Neural progenitor cell (in vitro differentiated cells): ENCODE data around the gene PRELID1. TPM values are rescaled to one million over a fixed set of nuclear protein-coding genes. Genes with fewer than 3 reads are reported as not detected.

Experiments used
- DNase-seq: peaks from one replicate; pipeline ENCODE4 v3.0.0-alpha.2; 2016; ENCODE audit warnings: low spot score
- H2AFZ ChIP-seq: fragments of 200-600 bp; sonication (generic); replicated peaks from 2 replicates; pipeline ENCODE4 v1.6.1; 2016; ENCODE audit warnings: antibody characterized with exemption
- H3F3A ChIP-seq: fragments of 200-600 bp; sonication (generic); 2 replicates; pipeline ENCODE4 v1.6.1; 2016; ENCODE audit warnings: antibody characterized with exemption, low read depth
- H3K27ac ChIP-seq: fragments of 200-600 bp; sonication (generic); 2 replicates; pipeline ENCODE4 v1.5.1; 2016; ENCODE audit warnings: mild to moderate bottlenecking
- H3K27me3 ChIP-seq: fragments of 200-600 bp; sonication (generic); 2 replicates; pipeline ENCODE4 v1.6.1; 2016; ENCODE audit warnings: mild to moderate bottlenecking, moderate library complexity
- H3K36me3 ChIP-seq: fragments of 200-600 bp; sonication (generic); 2 replicates; pipeline ENCODE4 v1.5.1; 2016
- H3K4me1 ChIP-seq: fragments of 200-600 bp; sonication (generic); 2 replicates; pipeline ENCODE4 v1.6.1; 2016; ENCODE audit warnings: mixed run types
- H3K4me2 ChIP-seq: fragments of 200-600 bp; sonication (generic); 2 replicates; pipeline ENCODE4 v1.6.1; 2016
- H3K4me3 ChIP-seq: fragments of 200-600 bp; sonication (generic); 2 replicates; pipeline ENCODE4 v1.5.1; 2016
- H3K79me2 ChIP-seq: fragments of 200-600 bp; sonication (generic); 2 replicates; pipeline ENCODE4 v1.6.1; 2016; ENCODE audit warnings: low read depth
- H3K9ac ChIP-seq: fragments of 200-600 bp; sonication (generic); 2 replicates; pipeline ENCODE4 v1.6.1; 2016
- H3K9me3 ChIP-seq: fragments of 200-600 bp; sonication (generic); 2 replicates; pipeline ENCODE4 v1.5.1; 2016; ENCODE audit warnings: low read depth
- H4K20me1 ChIP-seq: fragments of 200-600 bp; sonication (generic); 2 replicates; pipeline ENCODE4 v1.6.1; 2016; ENCODE audit warnings: low read depth
- H3K27ac Mint-ChIP-seq: 3 replicates; pipeline ENCODE4 v1.8.0; 2021; ENCODE audit warnings: mixed read lengths
- H3K27me3 Mint-ChIP-seq: 2 replicates; pipeline ENCODE4 v1.8.0; 2022; ENCODE audit warnings: low read depth, mild to moderate bottlenecking, inconsistent platforms, moderate library complexity, mixed read lengths; ENCODE audit not compliant: insufficient read depth
- H3K36me3 Mint-ChIP-seq: 3 replicates; pipeline ENCODE4 v1.8.0; 2021; ENCODE audit warnings: mixed read lengths
- H3K4me1 Mint-ChIP-seq: 3 replicates; pipeline ENCODE4 v1.8.0; 2021; ENCODE audit warnings: mixed read lengths
- H3K4me3 Mint-ChIP-seq: 3 replicates; pipeline ENCODE4 v1.8.0; 2021; ENCODE audit warnings: mild to moderate bottlenecking, moderate library complexity, mixed read lengths
- H3K9me3 Mint-ChIP-seq: 3 replicates; pipeline ENCODE4 v1.8.0; 2020; ENCODE audit warnings: mixed read lengths
- CTCF ChIP-seq: fragments of 200-600 bp; sonication (generic); IDR thresholded peaks from 2 replicates; pipeline ENCODE4 v1.5.1; 2017; ENCODE audit warnings: antibody characterized with exemption, mild to moderate bottlenecking
- EZH2 ChIP-seq: fragments of 200-600 bp; sonication (generic); IDR thresholded peaks from 2 replicates; pipeline ENCODE4 v1.6.1; 2017; ENCODE audit warnings: antibody characterized with exemption, mild to moderate bottlenecking, moderate library complexity
- EZH2phosphoT487 ChIP-seq: fragments of 200-600 bp; sonication (generic); IDR thresholded peaks from 2 replicates; pipeline ENCODE4 v1.6.1; 2017; ENCODE audit warnings: antibody characterized with exemption
- total RNA-seq: library from RNA; depleted of rRNA; stranded (reverse); fragments of >200 nt; gene quantifications from 2 replicates; pipeline ENCODE4 v1.2.3, GENCODE V29; 2015; ENCODE audit warnings: low replicate concordance

PRELID1 gene
- total RNA-seq, 1 donor from 2014 or later = 133 TPM

DNA sequence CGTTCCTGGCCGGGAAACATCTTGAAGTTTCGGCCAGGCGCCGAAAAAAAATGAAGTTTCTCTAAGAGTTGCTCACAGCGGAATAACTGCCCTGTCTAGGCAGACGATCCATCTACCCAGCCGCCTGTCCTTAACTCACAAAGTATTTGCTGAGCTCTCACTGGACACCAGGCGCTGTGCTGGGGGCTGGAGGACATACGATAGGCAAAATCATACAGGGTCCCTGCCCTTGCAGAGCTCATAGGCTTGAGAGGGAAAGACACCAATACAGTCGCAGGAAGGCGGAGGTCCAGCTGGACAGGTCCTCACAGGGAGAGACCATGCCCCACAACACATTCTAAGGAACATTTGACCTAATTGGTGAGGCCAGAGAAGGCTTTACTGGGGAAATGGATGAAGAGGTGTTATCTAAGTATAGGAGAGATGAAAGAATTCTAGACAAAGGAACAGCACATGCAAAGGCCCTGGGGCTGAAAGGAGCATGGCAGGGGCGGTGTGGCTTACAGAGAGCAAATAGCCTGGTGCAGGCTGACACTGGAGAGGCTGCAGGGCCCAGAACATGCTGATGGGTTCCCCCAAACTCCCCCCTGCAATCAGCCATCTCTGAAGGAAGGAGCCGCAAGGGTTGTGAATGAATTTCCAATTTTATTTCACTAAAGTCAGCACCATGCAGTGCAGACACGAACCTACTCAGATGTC lies 10.1 kb downstream of the PRELID1 start:
- no peaks in the 10 kb centered on the region for H3K9me3 ChIP-seq
- no peak overlapping the region for H2AFZ ChIP-seq
- Mint-ChIP-seq H3K36me3 (peaks cover 4% of the 10 kb centered on the region), H3K27ac (no peak overlapping the region), H3K27me3 (peaks cover 8% of the 10 kb centered on the region), H3K4me1 (peaks cover 37% of the 10 kb centered on the region), H3K4me3 (peak overlapping the region; percentile 25), H3K9me3 (no peaks in the 10 kb centered on the region)
- DNase-seq = no peak
- no peak overlapping the region for H3K4me3 ChIP-seq
- H3K36me3 ChIP-seq = no peaks in the 10 kb centered on the region
- H3K4me1 ChIP-seq = peaks cover 12% of the 10 kb centered on the region
- TF ChIP-seq EZH2phosphoT487 (no peak), CTCF (no peak), EZH2 (no peak)
- peaks cover 27% of the 10 kb centered on the region for H3F3A ChIP-seq
- H4K20me1 ChIP-seq = peaks cover 22% of the 10 kb centered on the region
- peaks cover 3% of the 10 kb centered on the region for H3K27me3 ChIP-seq
- H3K27ac ChIP-seq = no peak overlapping the region
- no peaks in the 10 kb centered on the region for H3K79me2 ChIP-seq
- no peak overlapping the region for H3K9ac ChIP-seq
- H3K4me2 ChIP-seq = no peak overlapping the region

GRCh38 chr5:177314376-177315342 lies 11.1 kb downstream of the PRELID1 start:
- no peaks in the 10 kb centered on the region for H3K36me3 ChIP-seq
- peaks cover 31% of the 10 kb centered on the region for H3K4me1 Mint-ChIP-seq
- no peak overlapping the region for H3K9ac ChIP-seq
- no peak overlapping the region for H3K4me3 ChIP-seq
- H3K27me3 Mint-ChIP-seq = peaks cover 9% of the 10 kb centered on the region
- H3K4me3 Mint-ChIP-seq = peak overlapping the region; percentile 8
- no peaks in the 10 kb centered on the region for H3K36me3 Mint-ChIP-seq
- peaks cover 12% of the 10 kb centered on the region for H3K4me1 ChIP-seq
- TF ChIP-seq EZH2 (no peak), CTCF (no peak), EZH2phosphoT487 (no peak)
- peaks cover 4% of the 10 kb centered on the region for H3K9me3 Mint-ChIP-seq
- H3K9me3 ChIP-seq = no peaks in the 10 kb centered on the region
- H2AFZ ChIP-seq = no peak overlapping the region
- H3F3A ChIP-seq = peaks cover 27% of the 10 kb centered on the region
- no peak overlapping the region for H3K27ac ChIP-seq
- no peak overlapping the region for H3K4me2 ChIP-seq
- H3K27me3 ChIP-seq = peaks cover 3% of the 10 kb centered on the region
- peaks cover 15% of the 10 kb centered on the region for H4K20me1 ChIP-seq
- H3K79me2 ChIP-seq = no peaks in the 10 kb centered on the region
- no peak overlapping the region for H3K27ac Mint-ChIP-seq
- no peak for DNase-seq

DNA sequence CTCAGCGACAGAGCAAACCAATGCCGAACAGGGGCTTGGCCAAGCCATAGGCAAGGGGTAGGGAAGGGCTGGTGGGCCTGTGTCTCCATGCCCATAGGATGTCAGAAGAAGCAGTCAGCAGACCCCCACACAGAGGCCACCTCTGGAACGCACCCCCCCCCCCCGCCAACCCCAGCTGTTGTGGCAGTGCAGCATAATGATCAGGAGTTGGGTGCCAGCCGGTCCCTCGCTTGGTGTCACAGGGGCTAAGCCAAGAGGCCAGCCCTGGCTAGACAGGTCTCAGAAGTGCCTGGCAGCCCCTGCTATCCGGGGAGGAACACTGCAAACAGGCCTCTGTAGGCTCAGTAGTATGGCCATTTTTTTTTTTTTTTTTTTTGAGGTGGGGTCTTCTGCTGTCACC lies 11.8 kb downstream of the PRELID1 start:
- DNase-seq = no peak
- H3K4me3 ChIP-seq = no peak overlapping the region
- H3K27ac ChIP-seq = no peak overlapping the region
- H3K27me3 ChIP-seq = peaks cover 3% of the 10 kb centered on the region
- H3K4me1 ChIP-seq = peaks cover 6% of the 10 kb centered on the region
- TF ChIP-seq EZH2phosphoT487 (no peak), EZH2 (no peak), CTCF (no peak)
- peaks cover 4% of the 10 kb centered on the region for H3K9me3 Mint-ChIP-seq
- no peak overlapping the region for H3K4me3 Mint-ChIP-seq
- H3K27me3 Mint-ChIP-seq = peaks cover 11% of the 10 kb centered on the region
- no peaks in the 10 kb centered on the region for H3K9me3 ChIP-seq
- peaks cover 22% of the 10 kb centered on the region for H3F3A ChIP-seq
- no peaks in the 10 kb centered on the region for H3K36me3 ChIP-seq
- H3K4me2 ChIP-seq = no peak overlapping the region
- peaks cover 26% of the 10 kb centered on the region for H3K4me1 Mint-ChIP-seq
- H3K79me2 ChIP-seq = no peaks in the 10 kb centered on the region
- H4K20me1 ChIP-seq = peaks cover 7% of the 10 kb centered on the region
- H3K9ac ChIP-seq = no peak overlapping the region
- H3K27ac Mint-ChIP-seq = no peak overlapping the region
- no peak overlapping the region for H2AFZ ChIP-seq
- no peaks in the 10 kb centered on the region for H3K36me3 Mint-ChIP-seq
